AG04450 (cell line): Measurements from ENCODE around the gene DCAF12. TPM values are rescaled to one million over a fixed set of nuclear protein-coding genes. Genes with fewer than 3 reads are reported as not detected.
"Not testable (repeated sequence)": the region's sequence is repeated elsewhere in the genome, so short reads cannot be mapped to it uniquely, and the experiment has no call there.

Source experiments
- CTCF ChIA-PET: fragments of 300-600, 350-600 bp; formaldehyde crosslinking; extraction: SDS; loops from one replicate; lab custom pipeline; 2022; ENCODE audit warnings: antibody characterized with exemption, inconsistent platforms; lab: Charles Lee
- POLR2A ChIA-PET: fragments of 350-600 bp; formaldehyde crosslinking; extraction: SDS; loops from one replicate; lab custom pipeline; 2021; ENCODE audit warnings: antibody characterized with exemption, inconsistent platforms; lab: Yijun Ruan, JAX
- DNase-seq: peaks from one replicate; pipeline ENCODE4 v3.0.0-alpha.2; 2011; ENCODE audit warnings: low read depth, low spot score
- H3K27ac ChIP-seq: one replicate; pipeline ENCODE4 v1.5.1; 2012; ENCODE audit warnings: low read depth, low read length, control low read depth
- H3K27me3 ChIP-seq: one replicate; pipeline ENCODE4 v1.6.0; 2012; ENCODE audit warnings: low read length; ENCODE audit not compliant: control insufficient read depth, insufficient read depth
- H3K4me3 ChIP-seq: 2 replicates; pipeline ENCODE4 v1.5.1; 2011; ENCODE audit warnings: mild to moderate bottlenecking, low read depth, low read length, control low read depth
- H3K9me3 ChIP-seq: 2 replicates; pipeline ENCODE4 v1.5.1; 2012; ENCODE audit warnings: low read length; ENCODE audit not compliant: control insufficient read depth, insufficient read depth
- CTCF ChIP-seq: IDR thresholded peaks from 2 replicates; pipeline ENCODE4 v1.5.1; 2011; ENCODE audit warnings: low read depth, low read length, control low read depth, inconsistent platforms
- polyA plus RNA-seq: library from polyadenylated mRNA; depleted of rRNA; stranded (reverse); fragments of >200 nt; gene quantifications from 2 replicates; pipeline ENCODE4 v1.2.3, GENCODE V29; 2011; rRNA removed
- small RNA-seq: library from RNA; depleted of rRNA; stranded (forward); fragments of <200 nt; gene quantifications from one replicate; pipeline ENCODE3, GENCODE V24; 2012; ENCODE audit warnings: low read depth; ENCODE audit not compliant: insufficient read length

DCAF12 gene
- polyA plus RNA-seq, 1 experiment = 27.8 TPM

DNA sequence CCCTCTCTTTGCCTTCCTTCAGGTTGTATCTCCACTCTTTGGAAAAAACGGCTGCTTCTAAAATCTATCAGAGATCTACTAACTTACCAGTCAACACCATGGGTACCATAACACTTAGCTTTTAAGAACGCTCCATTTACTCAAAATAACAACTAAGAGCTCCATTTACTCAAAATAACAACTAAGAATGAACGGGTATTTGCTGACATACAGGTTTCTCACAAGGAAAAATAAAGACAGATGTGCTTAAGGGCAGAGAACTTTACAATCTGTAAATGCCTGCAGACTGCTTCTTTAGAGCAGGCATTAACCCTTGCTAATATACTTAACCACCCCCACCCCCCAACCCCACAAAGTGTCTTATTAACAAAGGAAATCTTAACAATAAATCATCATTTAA, 80.6 kb downstream of the DCAF12 start:
- no peak for TF ChIP-seq CTCF
- H3K27me3 ChIP-seq = no peaks in the 10 kb centered on the region
- no peak overlapping the region for H3K4me3 ChIP-seq
- no peak for DNase-seq
- H3K27ac ChIP-seq = no peak overlapping the region
- no peaks in the 10 kb centered on the region; the same call in 1 of the 2 replicates for H3K9me3 ChIP-seq
- ChIA-PET CTCF (interaction anchor here (0.8 to 1.0 kb wide), 4 partner anchors 28 to 208 kb away, joined by 3 to 11 read pairs (median 4); no protein-coding TSS in a partner anchor), POLR2A (no interaction called here)

- H3K4me3 ChIP-seq, H3K27ac ChIP-seq, DNase-seq, H3K9me3 ChIP-seq, CTCF ChIA-PET, H3K27me3 ChIP-seq: not testable (repeated sequence)
- POLR2A ChIA-PET = interaction anchor here (0.7 kb wide), 1 partner anchor 337 kb away, joined by 6 read pairs; no protein-coding TSS in a partner anchor
Measured at GRCh38 chr9:34042074-34042473, 84.4 kb downstream of the DCAF12 start.

DNA sequence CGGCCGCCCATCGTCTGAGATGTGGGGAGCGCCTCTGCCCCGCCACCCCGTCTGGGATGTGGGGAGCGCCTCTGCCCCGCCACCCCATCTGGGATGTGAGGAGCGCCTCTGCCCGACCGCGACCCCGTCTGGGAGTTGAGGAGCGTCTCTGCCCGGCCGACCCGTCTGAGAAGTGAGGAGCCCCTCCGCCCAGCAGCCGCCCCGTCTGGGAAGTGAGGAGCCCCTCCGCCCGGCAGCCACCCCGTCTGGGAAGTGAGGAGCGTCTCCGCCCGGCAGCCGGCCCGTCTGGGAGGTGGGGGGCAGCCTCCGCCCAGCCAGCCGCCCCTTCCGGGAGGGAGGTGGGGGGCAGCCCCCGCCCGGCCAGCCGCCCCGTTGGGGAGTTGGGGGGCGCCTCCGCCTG, 87.6 kb downstream of the DCAF12 start:
- H3K4me3 ChIP-seq, CTCF ChIA-PET, H3K9me3 ChIP-seq, DNase-seq, H3K27me3 ChIP-seq, POLR2A ChIA-PET, H3K27ac ChIP-seq: not testable (repeated sequence)

DNA sequence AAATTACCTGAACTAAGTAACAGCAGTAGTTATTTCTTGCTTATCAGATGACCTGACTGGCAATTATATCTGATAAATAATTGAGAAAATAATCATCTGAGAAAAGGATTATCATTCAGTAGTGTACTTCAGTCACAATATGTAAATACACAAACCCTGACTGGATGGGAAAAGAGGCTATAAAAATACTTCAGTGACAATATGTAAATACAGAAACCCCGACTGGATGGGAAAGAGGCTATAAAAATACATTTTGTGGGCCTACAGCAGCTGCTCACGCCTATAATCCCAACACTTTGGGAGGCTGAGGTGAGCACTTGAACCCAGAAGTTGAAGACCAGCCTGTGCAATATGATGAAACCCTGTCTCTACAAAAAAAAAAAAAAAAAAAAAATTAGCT, 88.9 kb downstream of the DCAF12 start:
- Histone ChIP-seq H3K9me3 (no peaks in the 10 kb centered on the region; the same call in 1 of the 2 replicates), H3K27ac (no peak overlapping the region), H3K27me3 (no peaks in the 10 kb centered on the region), H3K4me3 (no peak overlapping the region)
- TF ChIP-seq CTCF = no peak
- ChIA-PET CTCF (no interaction called here), POLR2A (no interaction called here)
- DNase-seq = no peak

DNA sequence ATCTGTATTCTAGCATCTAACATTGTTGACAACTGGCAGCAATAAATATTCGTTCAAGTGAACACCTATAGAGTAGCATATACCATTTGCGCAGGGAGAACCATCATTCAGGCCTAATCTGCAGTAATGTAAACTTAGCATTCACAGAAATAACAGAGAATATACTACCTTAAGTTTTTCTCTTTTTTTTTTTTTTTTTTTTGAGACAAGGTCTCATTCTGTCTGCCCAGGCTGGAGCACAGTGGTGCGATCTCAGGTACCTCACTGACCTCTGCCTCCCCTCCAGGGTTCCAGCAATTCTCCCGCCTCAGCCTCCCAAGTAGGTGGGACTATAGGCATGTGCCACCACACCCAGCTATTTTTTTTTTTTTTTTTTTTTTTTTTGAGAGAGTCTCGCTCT, 89.9 kb downstream of the DCAF12 start:
- Histone ChIP-seq H3K9me3 (no peaks in the 10 kb centered on the region; the same call in 1 of the 2 replicates), H3K27me3 (no peaks in the 10 kb centered on the region), H3K4me3 (no peak overlapping the region), H3K27ac (no peak overlapping the region)
- DNase-seq = no peak
- CTCF ChIA-PET = interaction anchor here (0.7 kb wide), 1 partner anchor 11 kb away, joined by 5 read pairs; no protein-coding TSS in a partner anchor
- no peak for TF ChIP-seq CTCF
- POLR2A ChIA-PET = no interaction called here

Small RNAs within 50 kb of the gene (small RNA-seq; reads per million reads assigned to genes)
- gene RN7SKP114 = not detected

Other genes with a start within 250 kb of the DCAF12 start
- 17.5 and 18.2 TPM in 2 replicates for gene UBAP2, start 77.8 kb downstream of the DCAF12 start, polyA plus RNA-seq
- gene UBAP1, start 52.3 kb upstream of the DCAF12 start, polyA plus RNA-seq = 56.7 and 57.3 TPM in 2 replicates
- gene KIF24, start 202.6 kb upstream of the DCAF12 start, polyA plus RNA-seq = 0.62 and 0.77 TPM in 2 replicates
- 41.5 and 44.8 TPM in 2 replicates for gene NUDT2, start 202.9 kb upstream of the DCAF12 start, polyA plus RNA-seq